SK-N-SH treated with all-trans-retinoic acid at 6 μM for 48 hours (cell line): ENCODE results near the gene BRINP3.

ENCODE experiments used
- ATAC-seq: fragments of 200-7000 bp; cut with Tn5 transposase; 3 replicates; pipeline ENCODE4 v1.9.1; 2020; ENCODE audit warnings: mild to moderate bottlenecking, moderate library complexity
- ARNTL ChIP-seq: fragments of 450-650 bp; formaldehyde crosslinking; IDR thresholded peaks from 2 replicates; pipeline ENCODE4 v1.5.0; 2020; ENCODE audit warnings: low read depth, mild to moderate bottlenecking, moderate library complexity, borderline replicate concordance
- BACH2 ChIP-seq: fragments of 250-450 bp; sonication (Bioruptor Pico); IDR thresholded peaks from 2 replicates; pipeline ENCODE4 v1.9.0; 2021; ENCODE audit warnings: mild to moderate bottlenecking, borderline replicate concordance
- CSDC2 ChIP-seq: fragments of 250-450 bp; sonication (Bioruptor Pico); IDR thresholded peaks from 2 replicates; pipeline ENCODE4 v1.5.0; 2020; ENCODE audit warnings: mild to moderate bottlenecking, moderate library complexity
- ESRRG ChIP-seq: fragments of 250-450 bp; sonication (Bioruptor Pico); IDR thresholded peaks from 2 replicates; pipeline ENCODE4 v1.6.1; 2021; ENCODE audit warnings: mild to moderate bottlenecking
- GLIS3 ChIP-seq: fragments of 250-450 bp; sonication (Bioruptor Pico); IDR thresholded peaks from 2 replicates; pipeline ENCODE4 v1.5.0; 2020; ENCODE audit warnings: mild to moderate bottlenecking, moderate library complexity
- ISL1 ChIP-seq: fragments of 250-450 bp; sonication (Bioruptor Pico); IDR thresholded peaks from 2 replicates; pipeline ENCODE4 v2.1.2; 2022; ENCODE audit warnings: mild to moderate bottlenecking, moderate library complexity
- PPARA ChIP-seq: fragments of 250-450 bp; sonication (Bioruptor Pico); IDR thresholded peaks from 2 replicates; pipeline ENCODE4 v1.5.0; 2020; ENCODE audit warnings: mild to moderate bottlenecking, borderline replicate concordance
- RARB ChIP-seq: fragments of 250-450 bp; sonication (Bioruptor Pico); IDR thresholded peaks from 2 replicates; pipeline ENCODE4 v1.8.0; 2021; ENCODE audit warnings: mild to moderate bottlenecking, moderate library complexity
- TCF4 ChIP-seq: fragments of 250-450 bp; sonication (Bioruptor Pico); IDR thresholded peaks from 2 replicates; pipeline ENCODE4 v1.8.0; 2021; ENCODE audit warnings: mild to moderate bottlenecking, moderate library complexity, borderline replicate concordance
- TOX ChIP-seq: fragments of 250-450 bp; sonication (Bioruptor Pico); IDR thresholded peaks from 2 replicates; pipeline ENCODE4 v1.8.0; 2021; ENCODE audit warnings: mild to moderate bottlenecking, moderate library complexity, borderline replicate concordance
- ZC3H10 ChIP-seq: fragments of 250-450 bp; sonication (Bioruptor Pico); IDR thresholded peaks from 2 replicates; pipeline ENCODE4 v1.5.1; 2021; ENCODE audit warnings: mild to moderate bottlenecking, moderate library complexity
- ZFP3 ChIP-seq: fragments of 250-450 bp; sonication (Bioruptor Pico); IDR thresholded peaks from 2 replicates; pipeline ENCODE4 v1.5.0; 2020; ENCODE audit warnings: mild to moderate bottlenecking, moderate library complexity
- ZNF565 ChIP-seq: fragments of 450-650 bp; formaldehyde crosslinking; conservative IDR thresholded peaks from 2 replicates; pipeline ENCODE4 v1.5.0; 2020; ENCODE audit warnings: low read depth, mild to moderate bottlenecking, moderate library complexity
- ZNF70 ChIP-seq: fragments of 450-650 bp; formaldehyde crosslinking; IDR thresholded peaks from 2 replicates; pipeline ENCODE4 v1.5.0; 2020; ENCODE audit warnings: mild to moderate bottlenecking, moderate library complexity
- ZNF8 ChIP-seq: fragments of 450-650 bp; formaldehyde crosslinking; IDR thresholded peaks from 2 replicates; pipeline ENCODE4 v1.5.0; 2020; ENCODE audit warnings: mild to moderate bottlenecking, moderate library complexity
- TF ChIP-seq, protein P1 (sequence below): fragments of 250-450 bp; sonication (Bioruptor Pico); IDR thresholded peaks from 2 replicates; pipeline ENCODE4 v1.8.0; 2020; ENCODE audit warnings: mild to moderate bottlenecking, moderate library complexity, borderline replicate concordance
- TF ChIP-seq, protein P2 (sequence below): fragments of 250-450 bp; sonication (Bioruptor Pico); IDR thresholded peaks from 2 replicates; pipeline ENCODE4 v1.5.0; 2020; ENCODE audit warnings: mild to moderate bottlenecking, moderate library complexity
- TF ChIP-seq, protein P3 (sequence below): fragments of 250-450 bp; sonication (Bioruptor Pico); IDR thresholded peaks from 2 replicates; pipeline ENCODE4 v1.8.0; 2021; ENCODE audit warnings: low read depth, mild to moderate bottlenecking, moderate library complexity, borderline replicate concordance
- TF ChIP-seq, protein P4 (sequence below): fragments of 250-450 bp; sonication (Bioruptor Pico); IDR thresholded peaks from 2 replicates; pipeline ENCODE4 v1.5.1; 2020; ENCODE audit warnings: low read depth, mild to moderate bottlenecking, moderate library complexity
- TF ChIP-seq, protein P5 (sequence below): fragments of 250-450 bp; sonication (Bioruptor Pico); IDR thresholded peaks from 2 replicates; pipeline ENCODE4 v1.5.1; 2021; ENCODE audit warnings: mild to moderate bottlenecking, moderate library complexity

The BRINP3 gene

DNA sequence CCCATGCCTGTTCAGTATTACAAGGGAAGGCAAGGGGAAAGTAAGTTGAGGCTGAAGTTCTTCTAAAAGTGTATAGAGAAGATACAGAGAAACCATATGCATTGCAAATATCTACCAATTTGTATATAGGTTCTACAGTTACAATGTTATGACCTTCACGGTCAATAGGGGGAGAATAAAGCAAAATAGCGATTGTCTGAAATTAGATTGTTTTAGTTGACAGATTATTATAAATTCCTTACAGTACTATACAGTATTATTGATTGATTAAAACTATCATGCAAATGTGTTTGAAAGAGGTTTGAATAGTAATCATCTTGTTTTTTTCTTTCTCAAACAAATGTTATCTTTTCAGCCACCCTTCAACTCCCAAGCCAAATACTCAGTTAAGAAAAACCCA, 13.7 kb upstream of the BRINP3 start:
- no peak for TF ChIP-seq ARNTL
- no peak for TF ChIP-seq ZNF565
- TF ChIP-seq, protein P1, sequence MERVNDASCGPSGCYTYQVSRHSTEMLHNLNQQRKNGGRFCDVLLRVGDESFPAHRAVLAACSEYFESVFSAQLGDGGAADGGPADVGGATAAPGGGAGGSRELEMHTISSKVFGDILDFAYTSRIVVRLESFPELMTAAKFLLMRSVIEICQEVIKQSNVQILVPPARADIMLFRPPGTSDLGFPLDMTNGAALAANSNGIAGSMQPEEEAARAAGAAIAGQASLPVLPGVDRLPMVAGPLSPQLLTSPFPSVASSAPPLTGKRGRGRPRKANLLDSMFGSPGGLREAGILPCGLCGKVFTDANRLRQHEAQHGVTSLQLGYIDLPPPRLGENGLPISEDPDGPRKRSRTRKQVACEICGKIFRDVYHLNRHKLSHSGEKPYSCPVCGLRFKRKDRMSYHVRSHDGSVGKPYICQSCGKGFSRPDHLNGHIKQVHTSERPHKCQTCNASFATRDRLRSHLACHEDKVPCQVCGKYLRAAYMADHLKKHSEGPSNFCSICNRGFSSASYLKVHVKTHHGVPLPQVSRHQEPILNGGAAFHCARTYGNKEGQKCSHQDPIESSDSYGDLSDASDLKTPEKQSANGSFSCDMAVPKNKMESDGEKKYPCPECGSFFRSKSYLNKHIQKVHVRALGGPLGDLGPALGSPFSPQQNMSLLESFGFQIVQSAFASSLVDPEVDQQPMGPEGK (CRISPR knock-in tag): no peak
- no peak for TF ChIP-seq TOX (CRISPR knock-in tag)
- TF ChIP-seq TCF4 (CRISPR knock-in tag): no peak
- no peak for TF ChIP-seq ZFP3
- TF ChIP-seq, all 23 proteins: peak for 0
- ATAC-seq: no peak

DNA sequence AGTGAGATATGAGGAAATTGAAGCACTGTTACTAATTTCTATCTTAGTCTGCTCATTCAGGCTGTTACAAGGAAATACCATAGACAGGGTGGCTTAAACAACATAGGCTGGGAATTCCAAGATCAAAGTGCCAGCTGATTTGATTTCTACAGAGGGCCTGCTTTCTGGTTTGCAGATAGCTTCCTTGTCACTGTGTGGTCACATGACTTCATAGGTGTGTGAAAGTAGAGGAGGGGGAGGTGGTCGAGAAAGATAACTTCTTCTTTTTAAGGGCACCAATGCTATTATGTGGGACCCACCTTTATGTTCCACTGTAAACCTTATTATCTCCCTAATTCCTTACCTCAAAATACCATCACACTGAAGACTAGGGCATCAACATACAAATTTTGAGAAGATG, 6.4 kb upstream of the BRINP3 start:
- no peak for ATAC-seq
- no peak for TF ChIP-seq ESRRG (CRISPR knock-in tag)

DNA sequence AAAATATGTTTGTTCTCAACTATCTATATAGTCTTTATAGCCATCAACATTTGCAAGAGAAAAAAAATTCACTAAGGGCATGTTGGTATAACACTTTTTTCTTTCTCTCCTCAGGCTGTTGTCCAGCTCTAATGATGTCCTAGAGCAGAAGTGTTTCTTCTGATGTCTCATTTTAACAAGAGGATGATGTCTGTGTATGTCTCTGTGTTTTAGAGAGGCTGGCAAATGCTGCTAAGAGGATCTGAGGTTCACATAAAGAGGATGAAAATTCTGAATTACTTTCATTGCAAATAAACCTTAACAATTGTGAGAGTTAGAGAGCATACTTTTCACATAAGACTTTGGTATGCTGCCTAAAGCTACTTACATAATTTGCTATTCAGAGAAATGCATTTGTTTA, 2.6 kb upstream of the BRINP3 start:
- no peak for ATAC-seq
- TF ChIP-seq, protein P2, sequence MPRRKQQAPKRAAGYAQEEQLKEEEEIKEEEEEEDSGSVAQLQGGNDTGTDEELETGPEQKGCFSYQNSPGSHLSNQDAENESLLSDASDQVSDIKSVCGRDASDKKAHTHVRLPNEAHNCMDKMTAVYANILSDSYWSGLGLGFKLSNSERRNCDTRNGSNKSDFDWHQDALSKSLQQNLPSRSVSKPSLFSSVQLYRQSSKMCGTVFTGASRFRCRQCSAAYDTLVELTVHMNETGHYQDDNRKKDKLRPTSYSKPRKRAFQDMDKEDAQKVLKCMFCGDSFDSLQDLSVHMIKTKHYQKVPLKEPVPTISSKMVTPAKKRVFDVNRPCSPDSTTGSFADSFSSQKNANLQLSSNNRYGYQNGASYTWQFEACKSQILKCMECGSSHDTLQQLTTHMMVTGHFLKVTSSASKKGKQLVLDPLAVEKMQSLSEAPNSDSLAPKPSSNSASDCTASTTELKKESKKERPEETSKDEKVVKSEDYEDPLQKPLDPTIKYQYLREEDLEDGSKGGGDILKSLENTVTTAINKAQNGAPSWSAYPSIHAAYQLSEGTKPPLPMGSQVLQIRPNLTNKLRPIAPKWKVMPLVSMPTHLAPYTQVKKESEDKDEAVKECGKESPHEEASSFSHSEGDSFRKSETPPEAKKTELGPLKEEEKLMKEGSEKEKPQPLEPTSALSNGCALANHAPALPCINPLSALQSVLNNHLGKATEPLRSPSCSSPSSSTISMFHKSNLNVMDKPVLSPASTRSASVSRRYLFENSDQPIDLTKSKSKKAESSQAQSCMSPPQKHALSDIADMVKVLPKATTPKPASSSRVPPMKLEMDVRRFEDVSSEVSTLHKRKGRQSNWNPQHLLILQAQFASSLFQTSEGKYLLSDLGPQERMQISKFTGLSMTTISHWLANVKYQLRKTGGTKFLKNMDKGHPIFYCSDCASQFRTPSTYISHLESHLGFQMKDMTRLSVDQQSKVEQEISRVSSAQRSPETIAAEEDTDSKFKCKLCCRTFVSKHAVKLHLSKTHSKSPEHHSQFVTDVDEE: no peak
- TF ChIP-seq, protein P3, sequence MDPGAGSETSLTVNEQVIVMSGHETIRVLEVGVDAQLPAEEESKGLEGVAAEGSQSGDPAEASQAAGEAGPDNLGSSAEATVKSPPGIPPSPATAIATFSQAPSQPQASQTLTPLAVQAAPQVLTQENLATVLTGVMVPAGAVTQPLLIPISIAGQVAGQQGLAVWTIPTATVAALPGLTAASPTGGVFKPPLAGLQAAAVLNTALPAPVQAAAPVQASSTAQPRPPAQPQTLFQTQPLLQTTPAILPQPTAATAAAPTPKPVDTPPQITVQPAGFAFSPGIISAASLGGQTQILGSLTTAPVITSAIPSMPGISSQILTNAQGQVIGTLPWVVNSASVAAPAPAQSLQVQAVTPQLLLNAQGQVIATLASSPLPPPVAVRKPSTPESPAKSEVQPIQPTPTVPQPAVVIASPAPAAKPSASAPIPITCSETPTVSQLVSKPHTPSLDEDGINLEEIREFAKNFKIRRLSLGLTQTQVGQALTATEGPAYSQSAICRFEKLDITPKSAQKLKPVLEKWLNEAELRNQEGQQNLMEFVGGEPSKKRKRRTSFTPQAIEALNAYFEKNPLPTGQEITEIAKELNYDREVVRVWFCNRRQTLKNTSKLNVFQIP (CRISPR knock-in tag): no peak
- TF ChIP-seq, protein P1 (CRISPR knock-in tag): no peak
- TF ChIP-seq CSDC2 (CRISPR knock-in tag) (no peak), PPARA (CRISPR knock-in tag) (no peak), TCF4 (CRISPR knock-in tag) (no peak), BACH2 (CRISPR knock-in tag) (no peak), TOX (CRISPR knock-in tag) (no peak)
- TF ChIP-seq, protein P4, sequence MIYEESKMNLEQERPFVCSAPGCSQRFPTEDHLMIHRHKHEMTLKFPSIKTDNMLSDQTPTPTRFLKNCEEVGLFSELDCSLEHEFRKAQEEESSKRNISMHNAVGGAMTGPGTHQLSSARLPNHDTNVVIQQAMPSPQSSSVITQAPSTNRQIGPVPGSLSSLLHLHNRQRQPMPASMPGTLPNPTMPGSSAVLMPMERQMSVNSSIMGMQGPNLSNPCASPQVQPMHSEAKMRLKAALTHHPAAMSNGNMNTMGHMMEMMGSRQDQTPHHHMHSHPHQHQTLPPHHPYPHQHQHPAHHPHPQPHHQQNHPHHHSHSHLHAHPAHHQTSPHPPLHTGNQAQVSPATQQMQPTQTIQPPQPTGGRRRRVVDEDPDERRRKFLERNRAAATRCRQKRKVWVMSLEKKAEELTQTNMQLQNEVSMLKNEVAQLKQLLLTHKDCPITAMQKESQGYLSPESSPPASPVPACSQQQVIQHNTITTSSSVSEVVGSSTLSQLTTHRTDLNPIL (CRISPR knock-in tag): no peak

DNA sequence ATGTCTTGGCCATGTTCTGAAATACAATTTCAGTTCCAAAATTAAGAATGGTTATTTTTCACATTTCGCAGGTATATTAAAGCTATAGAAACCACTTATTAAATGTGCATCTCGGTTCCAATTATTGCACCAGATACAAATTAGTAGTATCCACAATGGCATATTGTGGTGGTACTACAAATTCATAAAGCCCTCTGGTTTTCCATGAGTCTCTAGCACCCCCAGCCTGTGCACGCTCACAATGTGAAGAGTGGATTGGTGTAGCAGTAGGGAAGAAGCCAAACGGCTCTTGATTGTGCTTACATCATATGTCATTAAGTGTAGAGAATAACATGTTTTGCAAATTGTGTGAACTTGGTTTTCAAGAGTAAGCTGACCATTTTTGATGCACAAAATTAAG, 1.9 kb upstream of the BRINP3 start:
- TF ChIP-seq PPARA (CRISPR knock-in tag) (no peak), ZC3H10 (CRISPR knock-in tag) (no peak), ARNTL (no peak), ESRRG (CRISPR knock-in tag) (no peak), RARB (CRISPR knock-in tag) (no peak), ZNF8 (CRISPR knock-in tag) (no peak), ISL1 (CRISPR knock-in tag) (no peak), ZNF70 (no peak), GLIS3 (no peak), TCF4 (CRISPR knock-in tag) (no peak)
- TF ChIP-seq, protein P4 (CRISPR knock-in tag): no peak
- TF ChIP-seq, protein P5, sequence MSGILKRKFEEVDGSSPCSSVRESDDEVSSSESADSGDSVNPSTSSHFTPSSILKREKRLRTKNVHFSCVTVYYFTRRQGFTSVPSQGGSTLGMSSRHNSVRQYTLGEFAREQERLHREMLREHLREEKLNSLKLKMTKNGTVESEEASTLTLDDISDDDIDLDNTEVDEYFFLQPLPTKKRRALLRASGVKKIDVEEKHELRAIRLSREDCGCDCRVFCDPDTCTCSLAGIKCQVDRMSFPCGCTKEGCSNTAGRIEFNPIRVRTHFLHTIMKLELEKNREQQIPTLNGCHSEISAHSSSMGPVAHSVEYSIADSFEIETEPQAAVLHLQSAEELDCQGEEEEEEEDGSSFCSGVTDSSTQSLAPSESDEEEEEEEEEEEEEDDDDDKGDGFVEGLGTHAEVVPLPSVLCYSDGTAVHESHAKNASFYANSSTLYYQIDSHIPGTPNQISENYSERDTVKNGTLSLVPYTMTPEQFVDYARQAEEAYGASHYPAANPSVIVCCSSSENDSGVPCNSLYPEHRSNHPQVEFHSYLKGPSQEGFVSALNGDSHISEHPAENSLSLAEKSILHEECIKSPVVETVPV (CRISPR knock-in tag): no peak
- TF ChIP-seq, protein P2: no peak
- peak; percentile 22; the same call in 2 of the 3 replicates for ATAC-seq
